Measurements from ENCODE around the gene ZNF580.

ZNF580 gene

GRCh38 chr19:55655648-55656040, 14.8 kb downstream of the ZNF580 start:
- peak overlapping the region; percentile 89 for H3K4me3 ChIP-seq (ENCODE audit: low read depth, low read length)
- no peak for TF ChIP-seq CTCF (IDR thresholded peaks at IDR 0.05; ENCODE audit: low read depth, low read length, missing control alignments)
- DNase-seq (ENCODE audit: low read depth), result no peak

DNA sequence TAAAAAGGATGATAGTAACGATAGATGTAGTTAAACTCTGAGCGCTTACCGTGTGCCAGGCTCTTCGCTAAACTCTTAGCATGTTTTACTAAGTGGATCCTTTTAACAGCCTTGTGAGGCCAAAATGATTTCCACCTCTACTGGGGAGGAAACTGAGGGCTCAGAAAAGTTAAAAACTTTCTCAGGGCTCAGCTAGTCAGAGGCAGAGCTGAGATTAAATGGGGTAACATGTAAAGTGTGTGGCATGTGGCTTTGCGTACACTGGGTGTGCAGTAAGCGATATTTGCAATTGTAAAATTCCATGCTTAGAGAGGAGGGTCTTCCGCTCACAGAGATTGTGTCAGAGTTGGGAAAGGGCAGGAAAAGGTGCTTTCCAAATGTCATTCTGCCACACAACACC, 15.8 kb downstream of the ZNF580 start:
- peak overlapping the region; percentile 89 for H3K4me3 ChIP-seq (ENCODE audit: low read depth, low read length)
- TF ChIP-seq CTCF (IDR thresholded peaks at IDR 0.05; ENCODE audit: low read depth, low read length, missing control alignments), result no peak
- DNase-seq (ENCODE audit: low read depth), result no peak

DNA sequence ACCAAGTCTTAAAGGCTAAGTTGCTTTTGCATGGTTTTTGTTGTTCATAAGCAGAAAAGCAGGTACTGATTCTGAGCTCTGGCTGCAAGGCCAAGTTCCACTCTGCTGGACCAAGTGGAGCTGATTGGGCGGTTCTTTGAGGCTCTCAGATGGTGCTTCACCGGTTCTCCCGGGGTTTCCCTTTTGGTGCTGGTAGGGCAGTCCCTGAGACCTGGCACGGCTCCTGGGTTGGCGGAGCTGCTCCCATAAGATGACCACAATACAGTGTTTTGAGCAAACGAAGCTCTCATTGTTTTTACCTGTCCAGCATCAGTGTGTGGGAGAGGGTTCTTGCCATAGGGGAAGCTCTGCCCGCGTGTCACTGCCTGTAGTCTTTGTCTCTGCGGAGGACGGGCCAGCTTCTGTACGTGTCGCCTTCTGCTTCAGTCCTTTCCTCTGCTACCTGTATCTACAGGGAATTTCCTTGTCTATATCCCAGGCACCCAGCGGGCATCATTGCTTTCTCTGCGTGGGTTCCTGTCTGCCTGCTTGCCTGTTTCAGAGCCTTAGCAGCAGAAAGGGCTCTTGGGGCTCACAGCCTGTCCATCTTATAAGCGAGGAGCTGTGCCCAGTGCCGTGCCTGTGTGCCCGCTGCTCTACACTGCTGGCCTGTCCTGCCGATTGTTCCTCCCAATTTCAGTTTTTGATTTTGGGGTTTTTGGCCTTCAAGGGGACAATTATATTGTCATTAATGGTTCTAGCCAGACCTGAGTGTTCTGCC, 16.4 kb downstream of the ZNF580 start:
- DNase-seq (ENCODE audit: low read depth), result no peak
- H3K4me3 ChIP-seq (ENCODE audit: low read depth, low read length), result peak overlapping the region; percentile 89
- no peak for TF ChIP-seq CTCF (IDR thresholded peaks at IDR 0.05; ENCODE audit: low read depth, low read length, missing control alignments)

- TF ChIP-seq CTCF (IDR thresholded peaks at IDR 0.05; ENCODE audit: low read depth, low read length, missing control alignments), result no peak
- no peak for DNase-seq (ENCODE audit: low read depth)
- H3K4me3 ChIP-seq (ENCODE audit: low read depth, low read length), result peak overlapping the region; percentile 89; the same call in 1 of the 2 replicates
Measured at GRCh38 chr19:55658846-55659459, 18.2 kb downstream of the ZNF580 start.

DNA sequence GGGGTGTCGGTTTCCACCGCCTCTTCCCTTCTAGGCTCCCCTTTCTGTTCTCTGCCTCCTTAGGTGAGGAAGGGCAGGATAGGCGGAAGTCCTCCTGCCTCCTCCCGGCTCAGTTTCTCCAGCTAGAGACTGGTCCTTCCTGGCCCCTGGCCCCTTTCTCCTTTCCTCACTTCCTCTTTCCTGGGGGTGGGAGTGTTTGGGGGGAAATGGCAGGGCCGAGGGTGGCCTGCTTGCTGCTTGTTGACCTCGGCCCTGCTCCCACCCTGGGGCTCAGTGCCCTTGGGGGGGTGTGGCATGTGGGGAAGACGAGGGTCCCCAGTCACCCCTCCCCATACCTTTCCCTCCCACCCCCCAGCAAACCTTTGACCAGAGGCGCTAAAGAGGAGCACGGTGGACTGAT, 19.0 kb downstream of the ZNF580 start:
- TF ChIP-seq CTCF (IDR thresholded peaks at IDR 0.05; ENCODE audit: low read depth, low read length, missing control alignments), result no peak
- no peak overlapping the region for H3K4me3 ChIP-seq (ENCODE audit: low read depth, low read length)
- DNase-seq (ENCODE audit: low read depth), result no peak

DNA sequence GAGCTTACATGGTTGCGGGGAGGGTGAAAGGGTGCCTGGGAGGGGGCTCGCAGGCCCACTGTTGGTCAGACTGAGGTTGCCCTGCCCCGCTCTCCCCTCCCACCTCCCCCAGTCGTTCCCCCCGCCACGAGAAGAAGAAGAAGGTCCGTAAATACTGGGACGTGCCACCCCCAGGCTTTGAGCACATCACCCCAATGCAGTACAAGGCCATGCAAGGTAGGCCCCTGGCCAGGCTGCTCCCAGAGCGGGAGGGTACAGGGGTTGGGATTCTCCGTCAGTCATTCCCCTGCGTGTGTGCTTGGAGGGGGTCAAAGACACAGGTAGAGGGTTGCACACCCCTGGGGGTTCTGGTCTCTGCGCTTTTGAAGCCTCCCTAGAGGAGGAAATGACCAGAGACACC, 19.6 kb downstream of the ZNF580 start:
- H3K4me3 ChIP-seq (ENCODE audit: low read depth, low read length), result no peak overlapping the region
- no peak for TF ChIP-seq CTCF (IDR thresholded peaks at IDR 0.05; ENCODE audit: low read depth, low read length, missing control alignments)
- DNase-seq (ENCODE audit: low read depth), result no peak

DNA sequence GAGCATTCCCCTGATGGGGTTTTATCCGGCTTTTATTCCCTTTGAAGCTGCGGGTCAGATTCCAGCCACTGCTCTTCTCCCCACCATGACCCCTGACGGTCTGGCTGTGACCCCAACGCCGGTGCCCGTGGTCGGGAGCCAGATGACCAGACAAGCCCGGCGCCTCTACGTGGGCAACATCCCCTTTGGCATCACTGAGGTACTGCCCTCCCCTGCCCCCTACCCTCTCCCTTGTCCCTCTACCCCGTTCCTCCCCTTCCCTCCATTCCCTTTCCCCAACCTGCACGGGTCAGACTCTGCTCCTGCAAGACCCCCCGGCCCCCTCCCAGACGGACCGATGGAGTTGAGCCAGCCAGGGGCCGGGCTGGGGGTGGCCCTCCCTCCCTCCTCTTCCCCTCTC, 20.2 kb downstream of the ZNF580 start:
- DNase-seq (ENCODE audit: low read depth), result no peak
- TF ChIP-seq CTCF (IDR thresholded peaks at IDR 0.05; ENCODE audit: low read depth, low read length, missing control alignments), result no peak
- no peak overlapping the region for H3K4me3 ChIP-seq (ENCODE audit: low read depth, low read length)
